Left hindlimb (tissue), 1 donor: ENCODE results near the gene TREML4.

Experiments
- DNase-seq: peaks from one replicate; pipeline ENCODE4 v3.0.0-alpha.2; 2018

The TREML4 gene

DNA sequence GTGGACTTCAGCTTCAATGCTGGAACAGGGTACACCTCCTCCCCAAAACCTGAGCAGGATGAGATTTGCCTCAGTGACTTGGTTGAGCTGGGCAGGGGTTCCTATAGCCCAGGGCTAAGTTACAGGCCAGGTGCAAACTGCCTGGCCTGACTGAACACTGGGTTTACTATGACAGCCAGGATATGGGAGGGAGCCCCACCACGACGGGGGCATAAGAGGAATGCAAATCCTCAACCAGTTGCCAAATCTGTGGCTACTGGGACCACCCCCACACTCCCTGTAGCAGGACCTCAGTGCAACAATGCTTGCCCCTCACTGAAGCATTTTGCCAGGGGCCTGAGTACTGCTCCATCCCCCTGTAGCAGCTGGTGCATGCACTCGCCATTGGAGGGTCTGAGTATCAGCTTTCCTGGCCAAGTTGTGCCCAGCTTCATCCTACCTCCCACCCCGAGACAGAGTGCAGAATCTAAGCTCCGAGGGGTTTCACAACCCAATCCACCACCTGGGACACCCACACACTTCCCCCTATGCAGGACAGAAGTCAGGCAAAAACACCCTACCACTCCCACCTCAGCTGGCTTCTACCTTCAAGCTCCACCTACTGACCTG is 27.6 kb downstream of the TREML4 start:
- no peak for DNase-seq

GRCh38 chr6:41256383-41256782 is 28.2 kb downstream of the TREML4 start:
- no peak for DNase-seq

GRCh38 chr6:41257369-41258195 is 29.4 kb downstream of the TREML4 start:
- DNase-seq: peak; percentile 62

DNA sequence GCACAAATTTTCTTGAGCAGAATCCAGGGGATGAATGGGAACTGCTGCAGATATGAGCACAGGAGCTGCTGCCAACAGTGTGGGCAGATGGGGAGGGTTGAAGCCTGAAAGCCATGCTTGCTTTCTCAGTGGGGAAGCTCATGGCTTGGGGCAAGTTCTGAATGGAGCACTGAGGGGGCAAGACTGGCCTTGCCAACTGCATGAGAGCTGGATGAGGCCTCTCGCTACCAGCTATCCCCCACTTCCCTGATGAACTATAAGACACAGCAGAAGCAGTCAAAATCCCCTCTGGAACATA is 30.0 kb downstream of the TREML4 start:
- no peak for DNase-seq

- DNase-seq: no peak
Observed at GRCh38 chr6:41262401-41262800, 34.3 kb downstream of the TREML4 start.

- no peak for DNase-seq
Observed at GRCh38 chr6:41263267-41263666, 35.1 kb downstream of the TREML4 start.

DNA sequence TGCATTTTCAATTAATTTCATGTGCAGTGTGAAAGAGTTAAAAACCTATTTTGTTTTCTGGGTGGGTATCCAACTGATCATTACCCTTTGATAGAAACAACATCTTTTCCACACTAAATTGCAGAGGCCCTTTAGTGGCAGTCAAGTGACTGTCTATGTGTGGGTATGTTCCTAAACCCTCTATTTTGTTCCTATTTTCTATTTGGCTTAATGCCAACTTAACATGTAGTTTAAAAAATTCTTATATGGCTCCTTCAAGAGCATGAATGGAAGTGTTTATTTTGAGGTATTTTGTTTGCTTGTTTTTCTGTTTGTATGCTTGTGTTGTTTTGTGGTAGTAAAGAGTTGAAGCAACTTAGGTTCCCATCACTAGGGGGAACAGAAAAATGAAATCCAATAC is 38.4 kb downstream of the TREML4 start:
- no peak for DNase-seq

DNA sequence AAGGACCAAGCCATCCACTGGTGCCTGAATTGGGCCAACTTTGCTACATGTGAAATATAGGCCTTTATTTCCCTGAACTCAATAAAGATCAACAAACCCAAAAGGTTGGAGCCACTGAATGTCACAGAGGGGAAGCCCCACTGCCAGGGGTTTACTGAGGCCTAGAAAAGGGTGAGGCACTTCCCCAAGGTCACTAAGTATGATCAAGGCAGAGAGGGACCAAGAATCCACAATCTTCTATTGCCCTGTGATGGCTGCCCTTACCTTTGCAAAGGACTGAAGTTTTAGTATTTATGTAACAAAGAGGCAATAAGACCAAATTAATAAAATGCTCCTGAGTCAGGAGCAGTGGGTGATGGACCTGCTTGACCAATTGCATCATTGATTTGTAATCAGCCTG is 40.3 kb downstream of the TREML4 start:
- no peak for DNase-seq

GRCh38 chr6:41269166-41269565 is 41.0 kb downstream of the TREML4 start:
- no peak for DNase-seq

GRCh38 chr6:41269716-41270115 is 41.6 kb downstream of the TREML4 start:
- no peak for DNase-seq

GRCh38 chr6:41271901-41272395 is 43.8 kb downstream of the TREML4 start:
- no peak for DNase-seq

- DNase-seq: no peak
Observed at GRCh38 chr6:41272591-41273240, 44.6 kb downstream of the TREML4 start.

GRCh38 chr6:41273714-41274113 is 45.6 kb downstream of the TREML4 start:
- no peak for DNase-seq

GRCh38 chr6:41274256-41274655 is 46.1 kb downstream of the TREML4 start:
- DNase-seq: no peak

GRCh38 chr6:41275489-41275888 is 47.3 kb downstream of the TREML4 start:
- no peak for DNase-seq

DNA sequence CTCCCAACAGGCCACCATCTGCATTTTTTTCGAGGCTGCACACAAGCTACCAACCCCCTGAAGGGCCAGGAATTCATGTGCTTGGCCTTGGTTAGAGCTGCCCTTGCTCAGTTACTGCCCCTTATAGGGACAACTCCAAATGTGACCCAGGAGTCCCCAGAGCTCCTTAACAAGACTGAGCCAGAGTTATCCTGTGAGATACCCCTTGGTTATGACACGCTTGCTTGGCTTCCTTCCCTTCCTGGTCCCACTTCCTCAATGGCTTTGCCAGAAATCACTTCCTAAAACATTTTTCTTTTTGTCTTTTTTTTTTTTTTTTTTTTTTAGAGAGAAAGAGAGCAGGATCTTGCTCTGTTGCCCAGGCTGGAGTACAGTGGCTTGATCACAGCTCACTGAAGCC is 49.5 kb downstream of the TREML4 start:
- DNase-seq: no peak

DNA sequence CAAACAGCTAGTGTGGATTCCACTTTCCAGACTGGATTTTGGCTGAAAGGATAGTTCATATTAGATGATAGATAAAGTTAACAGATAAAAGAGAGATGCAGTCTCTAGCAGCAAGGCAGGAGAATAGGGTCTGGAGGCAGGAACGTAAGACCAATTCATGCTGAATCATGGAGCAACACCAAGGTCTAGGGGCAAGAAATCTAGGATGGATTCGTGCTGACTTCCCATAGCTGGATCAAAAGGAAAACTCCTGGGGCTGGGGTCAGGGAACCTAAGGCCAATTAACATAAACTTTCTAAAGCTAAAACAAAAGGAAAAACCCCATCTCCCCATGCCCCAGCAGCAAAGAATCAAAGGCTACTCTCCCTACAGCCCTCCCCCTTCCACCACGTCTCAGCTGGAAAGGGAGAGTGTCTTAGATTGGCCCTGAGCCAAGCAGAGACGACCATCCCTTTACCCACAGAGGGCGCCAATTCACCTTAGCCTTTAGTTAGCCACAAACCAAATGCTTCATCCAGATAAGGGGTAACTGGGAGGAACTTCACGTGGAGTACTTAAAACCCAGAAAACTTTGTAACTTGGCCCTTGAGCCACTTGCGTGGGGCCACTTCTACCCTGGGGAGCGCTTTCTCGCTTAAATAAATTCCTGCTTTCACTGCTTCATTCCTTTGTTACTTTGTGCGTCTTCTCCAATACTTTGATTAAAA is 50.7 kb downstream of the TREML4 start:
- no peak for DNase-seq

DNA sequence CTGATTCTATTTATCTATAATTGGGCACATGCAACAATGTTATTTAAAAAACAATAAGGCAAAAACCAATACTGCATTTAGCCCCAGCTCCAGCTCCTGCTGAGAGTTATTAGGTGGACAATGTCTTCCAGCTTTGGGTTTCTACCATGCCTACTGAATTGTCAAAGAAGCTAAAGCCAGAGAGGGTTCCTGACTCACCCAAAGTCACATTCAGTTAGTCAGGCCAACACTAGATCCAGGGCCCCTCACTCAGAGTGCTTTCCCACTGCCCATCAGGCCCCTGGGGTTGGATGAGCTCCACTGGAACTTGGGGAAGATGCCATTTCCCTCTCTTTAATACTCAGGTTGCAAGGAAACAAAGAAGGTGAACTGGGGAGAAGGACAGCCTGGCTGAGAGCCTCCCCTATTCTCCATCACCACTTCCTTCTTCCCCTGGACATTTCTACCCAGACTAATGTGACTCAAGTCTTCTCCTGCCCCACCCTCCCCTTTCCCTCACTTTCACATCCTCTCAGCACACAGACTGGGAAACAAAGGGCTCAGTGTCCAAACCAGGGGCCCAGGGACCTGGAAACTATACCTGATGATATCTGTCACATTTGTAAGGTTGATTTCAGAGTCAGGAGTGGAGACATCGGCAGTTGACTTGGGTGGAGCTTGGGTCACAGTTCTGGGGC is 52.4 kb downstream of the TREML4 start:
- no peak for DNase-seq

DNA sequence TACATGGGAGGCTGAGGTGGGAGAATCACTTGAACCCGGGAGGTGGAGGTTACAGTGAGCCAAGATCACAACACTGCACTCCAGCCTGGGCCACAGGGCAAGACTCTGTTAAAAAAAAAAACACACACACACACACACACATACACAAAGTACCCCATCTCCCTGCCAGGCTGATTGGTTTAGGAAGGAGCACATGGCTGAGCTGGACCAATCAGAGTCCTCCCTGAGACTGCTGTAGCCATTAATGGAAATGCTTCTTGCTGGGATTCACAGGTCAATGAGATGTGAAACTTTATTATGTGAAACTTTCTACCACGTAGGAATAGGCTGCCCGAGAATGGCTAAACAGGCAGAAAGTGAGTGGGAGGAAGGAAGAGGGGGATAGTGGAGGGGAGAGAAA is 55.5 kb downstream of the TREML4 start:
- no peak for DNase-seq

GRCh38 chr6:41284726-41285125 is 56.6 kb downstream of the TREML4 start:
- DNase-seq: no peak

DNA sequence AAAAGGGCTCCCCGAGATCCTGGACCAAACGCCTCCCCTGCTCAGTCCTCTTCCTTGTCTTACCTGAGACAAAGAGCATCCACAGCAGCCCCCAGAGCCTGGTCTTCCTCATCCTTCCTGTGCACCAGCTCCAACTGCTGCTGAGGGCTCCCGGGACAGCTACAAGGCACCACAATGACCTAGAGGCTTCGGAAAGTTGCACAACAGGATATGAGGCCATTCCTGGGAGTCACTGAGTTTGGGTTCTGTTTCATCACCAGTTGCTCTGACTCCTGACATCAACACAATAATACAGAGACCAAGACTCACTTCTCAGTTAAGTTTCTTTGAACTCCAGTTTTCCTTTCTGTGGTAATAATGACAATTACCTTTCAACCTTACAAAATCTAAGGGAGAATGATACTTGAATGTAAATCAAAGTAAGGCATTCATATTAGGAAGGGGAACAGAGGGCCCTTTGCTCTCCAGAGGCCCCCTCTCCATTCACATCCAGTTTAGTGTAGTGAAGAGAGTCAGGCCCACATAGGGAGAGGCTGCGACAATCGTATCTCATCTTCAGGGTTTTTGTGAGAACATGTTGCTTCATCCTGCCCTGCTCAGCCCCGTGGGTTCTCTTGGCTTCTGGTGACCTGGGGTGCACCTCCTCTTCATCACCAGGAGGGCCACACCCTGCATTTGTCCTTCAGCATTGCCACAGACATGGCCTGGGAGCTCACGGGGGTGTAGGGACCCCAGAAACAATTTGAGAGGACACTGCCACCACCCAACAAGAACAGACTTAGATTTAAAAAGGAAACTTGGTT is 58.6 kb downstream of the TREML4 start, which contains the start of gene TREM1:
TSS of gene TREM1 (minus strand) at position 139 of the 803 bp plus-strand sequence. CDS start at position 112, 27 bp downstream.
- no peak for DNase-seq
